ENCODE data around the gene DHRS7. TPM values are rescaled to one million over a fixed set of nuclear protein-coding genes. Genes with fewer than 3 reads are reported as not detected.

DHRS7 gene
- total RNA-seq, 2 experiments from 2014 or later: 24.5 to 28.6 TPM

- DNase-seq: no peak
- no peak for ATAC-seq (ENCODE audit: poor library complexity)
- no peaks in the 10 kb centered on the region for H3K27me3 ChIP-seq (ENCODE audit: control insufficient read depth in 1 of 2, insufficient read depth in 2 of 2, low read length in 2 of 2)
- no peak overlapping the region for H3K27ac ChIP-seq (ENCODE audit: low read depth in 1 of 2, low read length in 2 of 2)
- no peak overlapping the region for H3K4me3 Mint-ChIP-seq
- no peak for TF ChIP-seq CTCF (IDR thresholded peaks at IDR 0.05)
- no peaks in the 10 kb centered on the region for H3K4me1 ChIP-seq (ENCODE audit: insufficient read depth, low read length)
- H3K27ac Mint-ChIP-seq: no peak overlapping the region
- no peak overlapping the region for H3K4me3 ChIP-seq (ENCODE audit: low read length)
- no peaks in the 10 kb centered on the region for H3K4me1 Mint-ChIP-seq (ENCODE audit: low read depth)
- intact Hi-C loops (cut with DNase I, micrococcal nuclease): loop anchor here in 1 of 2 experiments (5.0 to 10.0 kb wide), 3 partner anchors 139 to 1059 kb away; no protein-coding TSS in a partner anchor
- ChIA-PET POLR2A (interaction anchor here (0.6 kb wide), 1 partner anchor 1695 kb away, joined by 3 read pairs; no protein-coding TSS in a partner anchor), CTCF (interaction anchor here (1.0 to 1.3 kb wide), 2 partner anchors 70 to 154 kb away, joined by 3 to 5 read pairs; no protein-coding TSS in a partner anchor)
- peaks cover 16% of the 10 kb centered on the region for H3K27me3 Mint-ChIP-seq
- H3K36me3 Mint-ChIP-seq (ENCODE audit: low read depth): peaks cover 4% of the 10 kb centered on the region
- peaks cover 10 to 18% of the 10 kb centered on the region in 2 experiments for H3K9me3 ChIP-seq (ENCODE audit: control insufficient read depth in 1 of 2, insufficient read depth in 1 of 2, low read length in 2 of 2)
- H3K36me3 ChIP-seq (ENCODE audit: insufficient read depth, low read length): no peaks in the 10 kb centered on the region
- peaks cover 12% of the 10 kb centered on the region for H3K9me3 Mint-ChIP-seq
These were observed 31.1 kb upstream of the DHRS7 start for GRCh38 chr14:60196291-60196690.

GRCh38 chr14:60195179-60195810 lies 30.1 kb upstream of the DHRS7 start:
- H3K4me3 ChIP-seq (ENCODE audit: low read length): no peak overlapping the region
- H3K9me3 ChIP-seq (ENCODE audit: control insufficient read depth in 1 of 2, insufficient read depth in 1 of 2, low read length in 2 of 2): peaks cover 10 to 17% of the 10 kb centered on the region in 2 experiments
- peak; percentile 68 for ATAC-seq (ENCODE audit: poor library complexity)
- no peaks in the 10 kb centered on the region for H3K4me1 Mint-ChIP-seq (ENCODE audit: low read depth)
- H3K27ac ChIP-seq (ENCODE audit: low read depth in 1 of 2, low read length in 2 of 2): no peak overlapping the region
- no peak for TF ChIP-seq CTCF (IDR thresholded peaks at IDR 0.05)
- intact Hi-C loops (cut with DNase I, micrococcal nuclease): loop anchor here in 1 of 2 experiments (5.0 to 10.0 kb wide), 3 partner anchors 140 to 1060 kb away; no protein-coding TSS in a partner anchor
- peaks cover 12% of the 10 kb centered on the region for H3K9me3 Mint-ChIP-seq
- no peak overlapping the region for H3K27ac Mint-ChIP-seq
- no peaks in the 10 kb centered on the region for H3K36me3 ChIP-seq (ENCODE audit: insufficient read depth, low read length)
- peaks cover 4% of the 10 kb centered on the region for H3K36me3 Mint-ChIP-seq (ENCODE audit: low read depth)
- H3K27me3 Mint-ChIP-seq: peaks cover 11% of the 10 kb centered on the region
- ChIA-PET CTCF (interaction anchor here (1.0 to 1.3 kb wide), 5 partner anchors 35 to 155 kb away, joined by 3 to 5 read pairs (median 3); no protein-coding TSS in a partner anchor), POLR2A (no interaction called here)
- peak in 3 of 14 experiments; percentile 7 to 31 (median 30) for DNase-seq
- no peaks in the 10 kb centered on the region for H3K27me3 ChIP-seq (ENCODE audit: control insufficient read depth in 1 of 2, insufficient read depth in 2 of 2, low read length in 2 of 2)
- H3K4me3 Mint-ChIP-seq: no peak overlapping the region
- no peaks in the 10 kb centered on the region for H3K4me1 ChIP-seq (ENCODE audit: insufficient read depth, low read length)

GRCh38 chr14:60189923-60190840 lies 25.0 kb upstream of the DHRS7 start:
- no peak overlapping the region for H3K27ac Mint-ChIP-seq
- H3K4me3 ChIP-seq (ENCODE audit: low read length): no peak overlapping the region
- POLR2A ChIA-PET: interaction anchor here (0.6 kb wide), 1 partner anchor 416 kb away, joined by 3 read pairs; no protein-coding TSS in a partner anchor

More at GRCh38 chr14:60189923-60190840, 25.0 kb upstream of the DHRS7 start:
- DNase-seq (no peak), ATAC-seq (ENCODE audit: poor library complexity) (no peak)
- CTCF ChIA-PET: no interaction called here
- Mint-ChIP-seq H3K27me3 (peaks cover 4% of the 10 kb centered on the region), H3K4me3 (no peak overlapping the region), H3K9me3 (no peaks in the 10 kb centered on the region), H3K36me3 (ENCODE audit: low read depth) (no peaks in the 10 kb centered on the region), H3K4me1 (ENCODE audit: low read depth) (no peaks in the 10 kb centered on the region)
- H3K27ac ChIP-seq (ENCODE audit: low read depth in 1 of 2, low read length in 2 of 2): no peak overlapping the region
- no peaks in the 10 kb centered on the region for H3K9me3 ChIP-seq (ENCODE audit: control insufficient read depth in 1 of 2, insufficient read depth in 1 of 2, low read length in 2 of 2)
- TF ChIP-seq CTCF (IDR thresholded peaks at IDR 0.05): no peak
- H3K27me3 ChIP-seq (ENCODE audit: control insufficient read depth in 1 of 2, insufficient read depth in 2 of 2, low read length in 2 of 2): no peaks in the 10 kb centered on the region
- H3K4me1 ChIP-seq (ENCODE audit: insufficient read depth, low read length): no peaks in the 10 kb centered on the region
- no peaks in the 10 kb centered on the region for H3K36me3 ChIP-seq (ENCODE audit: insufficient read depth, low read length)
- intact Hi-C loops (cut with DNase I, micrococcal nuclease): loop anchor here (5.0 to 10.0 kb wide), 8 partner anchors 52 to 1065 kb away; partner anchors contain the start of genes DAAM1 (in 1 of the 2), JKAMP (in 1 of the 2) and L3HYPDH (in 1 of the 2)

Measured in CD4-positive, alpha-beta T cell (primary cell).